Measurements from ENCODE around the gene TKFC. TPM values are rescaled to one million over a fixed set of nuclear protein-coding genes. Genes with fewer than 3 reads are reported as not detected.

TKFC gene
- total RNA-seq, 6 experiments from 2014 or later = 36.6 to 216 (median 124) TPM

DNA sequence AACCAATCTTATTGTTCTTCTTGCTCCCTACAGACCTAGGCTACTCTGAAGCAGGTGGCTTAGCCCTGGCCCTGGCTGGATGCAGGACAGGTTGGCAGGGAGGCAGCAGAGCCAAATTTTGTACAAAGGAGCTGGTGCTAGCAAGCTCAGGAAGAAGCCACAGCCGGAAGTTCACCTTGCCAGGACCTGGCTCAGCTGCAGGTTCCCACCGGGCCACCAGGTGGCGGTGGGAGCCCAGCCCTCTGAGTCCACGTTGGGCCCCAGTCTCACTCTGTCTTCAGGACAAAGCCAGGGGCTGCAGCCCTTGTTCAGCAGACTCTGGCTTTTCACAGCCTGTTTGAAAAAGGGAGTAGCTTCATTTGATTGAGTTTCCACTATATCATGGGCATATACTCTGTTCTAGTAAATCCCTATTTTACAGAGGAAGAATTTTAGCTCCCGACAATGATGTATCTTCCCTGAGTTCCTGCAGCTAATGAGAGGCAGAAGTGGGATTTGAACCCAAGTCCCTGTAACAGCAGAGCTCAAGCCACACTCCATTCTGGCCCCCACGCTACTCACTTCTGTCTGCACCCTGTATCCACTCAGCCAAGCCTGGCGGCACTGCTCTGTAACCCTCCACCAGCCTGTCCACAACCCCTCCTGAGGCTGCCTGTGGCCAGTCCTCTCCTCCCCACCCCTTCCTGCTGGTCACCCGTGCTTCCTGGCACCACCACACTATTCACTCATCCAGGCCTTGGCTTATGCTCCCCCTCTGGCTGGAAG is 3.3 kb downstream of the TKFC start:
- peak overlapping the region in 1 of 3 donors; percentile 94 for H3K4me3 ChIP-seq
- intact Hi-C loops (cut with DNase I) = loop anchor here (5.0 kb wide), 2 partner anchors 46 to 51 kb away; no protein-coding TSS in a partner anchor
- no peaks in the 10 kb centered on the region for H3K27me3 ChIP-seq

DNA sequence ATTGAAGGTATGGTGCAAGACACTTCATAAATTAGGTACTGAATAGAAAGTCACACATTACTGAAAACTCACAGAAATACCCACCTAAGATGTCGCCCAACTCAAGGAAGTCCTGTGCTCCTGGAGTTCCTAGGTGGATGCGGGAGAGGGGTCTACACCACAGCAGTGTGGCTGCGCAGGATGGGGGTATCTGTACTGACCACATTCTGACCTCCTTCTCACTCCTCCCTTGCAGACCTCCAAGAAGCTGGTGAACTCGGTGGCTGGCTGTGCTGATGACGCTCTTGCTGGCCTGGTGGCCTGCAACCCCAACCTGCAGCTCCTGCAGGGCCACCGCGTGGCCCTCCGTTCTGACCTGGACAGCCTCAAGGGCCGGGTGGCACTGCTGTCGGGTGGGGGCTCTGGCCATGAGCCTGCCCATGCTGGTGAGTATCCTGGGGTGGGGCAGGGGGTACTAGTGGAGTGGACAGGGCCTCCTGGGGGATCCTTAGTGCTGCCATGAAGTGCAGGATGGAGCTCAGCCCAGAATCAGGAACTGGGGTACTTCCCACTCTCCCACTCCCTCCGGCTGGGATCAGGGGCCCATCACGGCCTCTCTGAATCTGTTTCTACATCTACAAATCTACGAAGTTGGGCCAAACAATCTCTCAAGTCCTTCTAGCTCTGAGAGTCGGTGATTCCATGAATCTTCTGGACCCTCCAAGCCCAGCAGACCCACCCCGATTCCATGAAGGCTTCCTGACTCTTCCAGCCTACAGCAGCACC is 4.9 kb downstream of the TKFC start:
- DNase-seq (no peak), ATAC-seq (no peak)
- WGBS (ENCODE audit: insufficient coverage, low coverage, low lambda C conversion rate, missing lambda C conversion rate) = 75% methylated on average over 4 of the region's 15 CpGs
- Histone ChIP-seq H3K9me3 (no peaks in the 10 kb centered on the region), H3K27ac (no peak overlapping the region), H3K4me3 (no peak overlapping the region), H3K27me3 (no peaks in the 10 kb centered on the region), H3K36me3 (peaks cover 0 to 40% (median 17%) of the 10 kb centered on the region in 4 donors), H3K4me1 (peaks cover 0 to 28% (median 10%) of the 10 kb centered on the region in 4 donors)
- TF ChIP-seq, protein P1, sequence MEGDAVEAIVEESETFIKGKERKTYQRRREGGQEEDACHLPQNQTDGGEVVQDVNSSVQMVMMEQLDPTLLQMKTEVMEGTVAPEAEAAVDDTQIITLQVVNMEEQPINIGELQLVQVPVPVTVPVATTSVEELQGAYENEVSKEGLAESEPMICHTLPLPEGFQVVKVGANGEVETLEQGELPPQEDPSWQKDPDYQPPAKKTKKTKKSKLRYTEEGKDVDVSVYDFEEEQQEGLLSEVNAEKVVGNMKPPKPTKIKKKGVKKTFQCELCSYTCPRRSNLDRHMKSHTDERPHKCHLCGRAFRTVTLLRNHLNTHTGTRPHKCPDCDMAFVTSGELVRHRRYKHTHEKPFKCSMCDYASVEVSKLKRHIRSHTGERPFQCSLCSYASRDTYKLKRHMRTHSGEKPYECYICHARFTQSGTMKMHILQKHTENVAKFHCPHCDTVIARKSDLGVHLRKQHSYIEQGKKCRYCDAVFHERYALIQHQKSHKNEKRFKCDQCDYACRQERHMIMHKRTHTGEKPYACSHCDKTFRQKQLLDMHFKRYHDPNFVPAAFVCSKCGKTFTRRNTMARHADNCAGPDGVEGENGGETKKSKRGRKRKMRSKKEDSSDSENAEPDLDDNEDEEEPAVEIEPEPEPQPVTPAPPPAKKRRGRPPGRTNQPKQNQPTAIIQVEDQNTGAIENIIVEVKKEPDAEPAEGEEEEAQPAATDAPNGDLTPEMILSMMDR (IDR thresholded peaks at IDR 0.05) = no peak
- TF ChIP-seq POLR2A (IDR thresholded peaks at IDR 0.05) = no peak
- intact Hi-C loops (cut with DNase I) = loop anchor here (5.0 kb wide), 2 partner anchors 44 to 49 kb away; no protein-coding TSS in a partner anchor

More for the DNA sequence above, 3.3 kb downstream of the TKFC start:
- peak; percentile 82 to 86 (median 84) for DNase-seq
- Histone ChIP-seq H3K4me1 (peaks cover 0 to 37% (median 14%) of the 10 kb centered on the region in 4 donors), H3K9me3 (no peaks in the 10 kb centered on the region), H3K27ac (peak overlapping the region in 2 of 3 donors; percentile 35 to 85), H3K36me3 (peaks cover 0 to 30% (median 11%) of the 10 kb centered on the region in 4 donors)
- WGBS (ENCODE audit: insufficient coverage, low coverage, low lambda C conversion rate, missing lambda C conversion rate) = 33% methylated on average over 5 of the region's 8 CpGs
- peak; percentile 74 to 81 (median 76) for ATAC-seq
- TF ChIP-seq POLR2A (IDR thresholded peaks at IDR 0.05) = no peak
- TF ChIP-seq, protein P1 (IDR thresholded peaks at IDR 0.05) = peak; percentile 99

DNA sequence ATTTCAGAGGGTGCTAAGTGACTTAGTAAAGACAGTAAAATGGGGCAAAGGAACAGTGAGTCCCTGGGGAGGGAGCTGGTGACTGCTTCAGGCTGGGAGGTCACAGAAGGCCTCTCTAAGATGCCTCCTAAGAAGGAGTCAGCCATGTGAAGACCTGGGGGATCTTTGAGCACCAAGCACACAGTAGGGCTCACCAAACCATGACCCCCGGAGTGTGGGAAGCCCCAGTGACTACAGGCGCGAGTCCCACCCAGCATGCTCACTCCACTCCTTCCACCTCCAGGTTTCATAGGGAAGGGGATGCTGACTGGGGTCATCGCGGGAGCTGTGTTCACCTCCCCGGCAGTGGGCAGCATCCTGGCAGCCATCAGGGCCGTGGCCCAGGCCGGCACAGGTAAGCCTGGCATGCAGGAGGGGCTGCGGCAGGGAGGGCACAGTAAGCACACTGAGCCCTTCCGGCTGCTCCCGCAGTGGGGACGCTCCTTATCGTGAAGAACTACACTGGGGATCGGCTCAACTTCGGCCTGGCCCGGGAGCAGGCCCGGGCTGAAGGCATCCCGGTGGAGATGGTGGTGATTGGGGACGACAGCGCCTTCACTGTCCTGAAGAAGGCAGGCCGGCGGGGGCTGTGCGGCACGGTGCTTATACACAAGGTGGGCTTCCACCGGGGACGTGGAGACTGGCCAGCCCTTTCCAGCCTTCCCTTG is 5.9 kb downstream of the TKFC start:
- Histone ChIP-seq H3K36me3 (peaks cover 0 to 49% (median 22%) of the 10 kb centered on the region in 4 donors), H3K27ac (no peak overlapping the region), H3K4me1 (peaks cover 0 to 24% (median 8%) of the 10 kb centered on the region in 4 donors), H3K9me3 (no peaks in the 10 kb centered on the region), H3K4me3 (no peak overlapping the region), H3K27me3 (no peaks in the 10 kb centered on the region)
- intact Hi-C loops (cut with DNase I) = loop anchor here (5.0 kb wide), 2 partner anchors 43 to 48 kb away; no protein-coding TSS in a partner anchor
- ATAC-seq = no peak
- TF ChIP-seq, protein P1 (IDR thresholded peaks at IDR 0.05) = no peak
- no peak for TF ChIP-seq POLR2A (IDR thresholded peaks at IDR 0.05)
- no peak for DNase-seq
- 60% methylated on average over 1 of the region's 26 CpGs for WGBS (ENCODE audit: insufficient coverage, low coverage, low lambda C conversion rate, missing lambda C conversion rate)

DNA sequence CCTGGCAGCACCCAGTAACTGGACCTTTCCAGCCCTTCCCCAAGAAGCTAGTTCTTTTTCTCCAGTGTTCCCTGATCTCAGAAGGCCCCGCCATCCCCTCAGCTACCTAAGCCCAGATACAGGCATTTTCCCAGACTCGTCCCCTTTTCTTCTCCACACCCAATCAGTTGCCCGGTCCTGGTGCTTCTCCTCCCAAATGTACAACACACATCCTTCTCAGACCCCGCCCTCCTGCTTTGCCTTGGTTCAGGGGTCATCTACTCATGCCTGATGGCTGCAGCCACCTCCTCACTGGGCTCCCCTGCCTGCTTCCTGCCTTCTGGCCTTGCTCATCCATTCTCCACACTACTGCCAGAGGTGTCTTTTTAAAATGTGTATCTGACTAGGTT is 6.5 kb downstream of the TKFC start:
- Histone ChIP-seq H3K27me3 (no peaks in the 10 kb centered on the region), H3K36me3 (peaks cover 0 to 51% (median 24%) of the 10 kb centered on the region in 4 donors), H3K27ac (no peak overlapping the region), H3K4me3 (no peak overlapping the region), H3K4me1 (peaks cover 0 to 18% (median 7%) of the 10 kb centered on the region in 4 donors), H3K9me3 (no peaks in the 10 kb centered on the region)
- ATAC-seq (no peak), DNase-seq (no peak)
- TF ChIP-seq POLR2A (IDR thresholded peaks at IDR 0.05) = no peak
- TF ChIP-seq, protein P1 (IDR thresholded peaks at IDR 0.05) = no peak
- WGBS (ENCODE audit: insufficient coverage, low coverage, low lambda C conversion rate, missing lambda C conversion rate) = 67% methylated on average over 3 of the region's 4 CpGs
- intact Hi-C loops (cut with DNase I) = loop anchor here (5.0 kb wide), 2 partner anchors 43 to 48 kb away; no protein-coding TSS in a partner anchor

All from right lobe of liver (tissue), 6 donors.